Fibroblast of peridontal ligament (primary cell): Measurements from ENCODE around the gene WASL.
A peak's percentile ranks its signal among the peaks of the same experiment; 100 is the strongest.

Source experiments
- DNase-seq: peaks from one replicate; pipeline ENCODE4 v3.0.0-alpha.2; 2010; ENCODE audit errors: extremely low read depth

Gene WASL

DNA sequence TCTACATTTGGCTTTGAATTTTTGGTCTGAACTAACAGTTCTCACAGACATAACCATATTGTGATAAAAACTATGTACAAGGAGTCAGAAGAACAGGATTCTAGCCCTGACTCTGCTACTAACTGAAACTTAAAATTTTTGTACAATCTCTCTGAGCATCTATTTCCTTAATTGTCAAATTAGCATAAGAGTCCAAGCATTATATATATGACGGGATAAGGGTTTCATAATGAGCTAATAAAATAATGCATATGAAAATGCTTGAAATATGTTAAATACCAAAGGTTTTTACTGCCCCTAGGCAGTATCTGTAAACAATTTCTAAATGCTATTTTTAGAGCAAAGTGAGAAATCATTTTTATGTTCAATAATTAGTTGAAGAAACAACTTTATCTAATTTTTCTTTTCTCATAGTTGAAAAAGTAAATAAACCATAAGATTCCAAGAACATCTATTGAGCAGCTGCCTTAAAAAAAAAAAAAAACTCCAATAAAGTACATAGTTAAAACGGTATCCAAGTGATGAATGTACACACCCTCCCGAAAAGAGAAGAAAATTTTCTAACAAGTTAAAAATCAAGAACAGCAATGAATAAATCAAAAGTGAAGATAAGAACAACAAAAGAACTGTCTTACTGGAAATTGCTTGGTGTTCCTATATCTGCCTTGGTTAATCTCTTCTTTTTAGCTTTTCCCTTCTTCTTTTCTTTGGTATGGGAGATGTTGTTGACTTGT is 52.7 kb downstream of the WASL start:
- no peak for DNase-seq

GRCh38 chr7:123692471-123692877 is 56.3 kb downstream of the WASL start:
- no peak for DNase-seq

- no peak for DNase-seq
Measured at GRCh38 chr7:123690550-123690949, 58.3 kb downstream of the WASL start.

DNA sequence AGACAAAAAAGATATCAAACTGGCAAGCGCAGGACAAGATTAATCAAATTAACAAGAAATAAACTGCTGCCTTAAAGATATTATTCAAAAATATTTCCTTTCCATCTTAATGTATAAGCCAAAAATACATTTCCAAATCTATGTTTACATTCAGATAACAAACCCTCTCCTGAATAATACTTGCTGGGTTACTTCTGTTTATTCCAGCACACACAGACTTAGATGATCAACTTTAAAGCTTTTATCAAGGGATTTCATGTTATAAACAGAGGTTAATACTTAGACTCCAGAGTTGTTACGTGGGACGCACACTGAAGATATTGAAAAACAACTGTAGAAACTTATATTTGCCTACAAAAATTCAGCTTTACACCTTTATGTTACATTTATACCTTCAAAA is 59.6 kb downstream of the WASL start:
- no peak for DNase-seq

DNA sequence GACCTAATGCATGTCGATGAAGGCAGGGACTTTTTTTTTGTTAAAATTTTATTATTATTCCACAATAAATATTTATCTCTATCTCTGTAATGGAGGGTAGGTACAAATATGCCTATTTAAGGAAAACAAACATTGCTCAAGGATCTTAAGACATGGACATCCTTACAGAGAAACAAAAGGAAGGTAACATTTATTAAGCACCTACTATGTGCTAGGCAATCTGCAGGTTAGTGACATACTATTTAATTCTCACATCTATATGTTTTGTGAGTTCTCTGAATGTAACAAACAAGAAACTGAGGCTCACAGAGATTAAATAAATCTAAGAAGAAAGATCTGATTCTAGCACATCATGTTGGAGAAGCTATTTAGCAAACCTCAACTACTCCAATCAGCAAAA is 61.1 kb downstream of the WASL start:
- DNase-seq, result no peak

- no peak for DNase-seq
Measured at GRCh38 chr7:123687161-123687560, 61.6 kb downstream of the WASL start.

DNA sequence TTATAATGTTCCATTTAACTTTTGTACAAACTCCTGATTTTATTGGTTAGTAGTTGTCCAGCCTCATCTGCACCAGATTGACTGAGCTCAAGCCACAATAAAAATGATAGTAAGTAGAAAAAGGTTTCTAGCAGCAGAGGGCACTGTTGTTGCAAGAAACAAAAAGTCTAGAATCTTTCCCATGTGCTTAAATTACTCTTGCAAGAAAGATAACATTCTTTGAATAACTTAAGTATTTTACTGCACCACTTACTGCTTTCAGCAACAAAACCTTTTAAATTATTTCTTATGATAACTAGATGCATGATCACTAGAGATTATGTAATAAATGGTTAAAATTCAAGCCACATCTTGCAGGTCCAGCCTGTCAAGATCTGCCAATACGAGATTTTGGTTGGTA is 66.1 kb downstream of the WASL start:
- peak; percentile 85 for DNase-seq

DNA sequence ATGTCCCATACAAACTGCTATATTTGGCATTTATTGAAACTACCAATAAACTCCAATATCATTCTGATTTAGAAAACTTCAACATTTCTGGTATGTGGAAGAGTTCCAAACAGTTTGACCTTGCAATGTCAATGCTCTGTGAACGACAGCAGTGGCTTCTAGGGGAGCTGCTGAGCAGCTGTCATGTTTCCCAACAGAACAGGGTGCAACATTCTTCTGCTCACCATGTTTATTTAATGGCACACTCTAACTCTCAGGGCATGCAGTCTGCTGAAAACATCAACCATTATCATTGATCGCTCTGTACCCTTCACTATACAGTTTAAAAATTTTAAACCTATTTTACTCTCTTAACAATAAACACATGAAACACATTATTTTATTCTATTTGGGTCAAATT is 67.2 kb downstream of the WASL start:
- DNase-seq, result no peak

DNA sequence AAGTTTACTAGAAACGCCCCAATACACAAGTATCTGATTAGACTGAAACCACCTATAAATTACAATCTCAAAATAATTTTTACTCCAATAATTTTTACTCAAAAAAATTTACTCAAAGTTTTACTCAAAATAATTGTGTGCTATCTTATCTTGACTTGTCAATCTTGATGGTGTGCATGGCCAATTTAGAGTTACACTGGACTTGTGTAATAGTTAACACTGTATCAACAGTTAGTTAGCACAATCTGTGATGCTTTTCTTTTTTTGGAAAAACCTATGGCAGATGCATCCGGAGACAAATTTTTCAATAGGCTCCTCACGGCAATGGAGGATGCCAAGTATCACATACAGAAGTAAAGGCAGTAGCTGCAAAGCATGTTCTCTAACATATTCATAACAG is 68.2 kb downstream of the WASL start:
- no peak for DNase-seq

DNA sequence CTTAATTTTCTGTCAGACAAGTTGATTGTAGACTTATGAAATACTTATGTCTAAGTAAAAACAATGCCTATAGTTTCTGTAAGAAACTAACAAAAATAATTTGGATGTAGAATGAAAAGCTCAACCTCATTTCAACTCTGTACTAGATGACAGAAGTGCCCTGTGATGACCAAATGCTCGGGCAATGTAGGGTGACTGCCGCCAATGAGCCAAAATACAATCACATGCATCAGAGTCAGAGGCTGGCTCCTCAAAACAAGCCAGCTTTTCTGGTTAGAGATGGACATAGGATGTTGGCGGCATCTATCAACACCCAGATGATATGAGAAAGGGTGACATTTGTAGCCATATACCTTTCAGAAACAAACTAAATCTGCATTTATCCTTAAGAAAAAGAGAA is 69.2 kb downstream of the WASL start:
- no peak for DNase-seq

GRCh38 chr7:123677061-123677715 is 71.6 kb downstream of the WASL start:
- no peak for DNase-seq

DNA sequence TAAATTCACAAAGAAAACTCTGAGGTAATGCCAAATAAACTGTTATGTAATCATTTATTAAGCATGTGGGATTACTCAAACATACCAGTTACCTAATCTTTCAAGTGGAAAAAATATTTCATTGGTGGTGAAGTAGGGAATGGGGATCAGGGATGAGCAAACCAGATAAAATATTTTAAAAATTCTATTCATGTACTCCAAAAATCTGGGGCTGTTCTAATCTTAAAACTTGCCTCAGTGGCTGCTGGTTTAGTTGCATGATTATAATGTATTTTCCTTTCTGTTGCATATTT is 73.7 kb downstream of the WASL start:
- DNase-seq, result peak; percentile 36

DNA sequence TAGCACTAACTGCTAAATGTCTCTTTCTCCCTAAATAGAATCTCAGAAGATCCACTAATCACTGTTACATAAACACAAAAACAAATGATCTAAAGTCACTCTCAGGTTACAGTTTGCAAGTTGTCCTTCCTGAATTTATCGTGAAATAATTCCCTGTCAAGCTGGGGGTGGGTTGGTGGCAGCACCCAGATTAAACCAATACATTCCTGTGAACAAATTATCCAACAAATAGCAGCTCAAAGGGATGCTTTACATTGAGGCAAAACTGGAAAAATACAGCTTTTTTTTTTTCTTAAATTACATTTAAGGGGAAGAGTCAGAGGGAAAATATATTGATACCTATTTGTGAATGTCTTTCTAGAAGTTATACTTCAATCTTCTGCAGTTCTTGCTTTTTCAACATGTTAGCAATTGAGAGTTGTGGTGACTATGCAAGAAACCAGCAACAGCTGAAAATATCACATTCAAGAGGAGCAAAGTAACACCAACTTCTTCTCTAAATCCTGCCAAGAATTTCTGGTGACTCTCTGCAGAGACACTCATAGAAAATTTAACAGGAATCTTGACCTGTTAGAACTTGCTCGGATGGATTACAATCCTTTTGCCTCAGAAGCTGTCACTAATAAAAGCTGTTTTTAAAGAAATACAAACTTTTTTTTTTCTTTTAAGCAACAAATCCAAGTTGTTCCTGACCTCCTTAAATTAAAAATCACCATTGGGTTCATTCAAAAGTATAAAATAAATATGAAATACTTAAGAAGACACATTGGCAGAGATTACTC is 74.2 kb downstream of the WASL start:
- DNase-seq, result peak; percentile 58

GRCh38 chr7:123673752-123674398 is 74.9 kb downstream of the WASL start:
- DNase-seq, result peak; percentile 8

DNA sequence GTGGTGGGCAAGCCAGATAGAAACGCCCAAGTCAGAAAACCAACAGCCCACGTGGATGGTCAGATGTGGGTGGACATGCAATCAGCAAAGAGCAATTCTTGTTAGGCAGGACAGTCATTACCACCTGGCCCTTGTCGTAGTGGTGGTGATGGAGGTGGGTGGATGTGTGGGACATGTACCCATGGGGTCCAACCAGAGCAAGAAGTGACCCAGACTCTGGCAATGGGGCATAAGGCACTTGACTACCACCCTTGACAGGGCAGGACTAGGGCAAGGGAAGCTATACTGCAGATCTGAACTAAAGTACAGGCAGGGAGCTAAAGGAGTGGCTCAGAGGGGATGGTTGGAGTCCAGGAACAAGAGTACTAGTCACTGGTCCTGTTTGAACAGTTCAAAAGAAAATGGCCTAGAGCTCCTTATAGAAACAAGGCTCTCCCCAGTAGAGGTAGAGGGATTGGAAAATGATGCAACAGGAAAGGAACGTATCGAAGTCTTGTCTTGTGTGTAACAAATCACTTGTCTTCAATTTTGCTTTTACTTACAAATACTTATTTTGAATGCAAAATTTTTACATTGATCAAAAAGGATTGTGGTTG is 75.6 kb downstream of the WASL start:
- no peak for DNase-seq

- DNase-seq, result no peak
Measured at GRCh38 chr7:123669485-123669884, 79.3 kb downstream of the WASL start.

- no peak for DNase-seq
Measured at GRCh38 chr7:123666492-123666891, 82.3 kb downstream of the WASL start.

GRCh38 chr7:123665896-123666295 is 82.9 kb downstream of the WASL start:
- no peak for DNase-seq

DNA sequence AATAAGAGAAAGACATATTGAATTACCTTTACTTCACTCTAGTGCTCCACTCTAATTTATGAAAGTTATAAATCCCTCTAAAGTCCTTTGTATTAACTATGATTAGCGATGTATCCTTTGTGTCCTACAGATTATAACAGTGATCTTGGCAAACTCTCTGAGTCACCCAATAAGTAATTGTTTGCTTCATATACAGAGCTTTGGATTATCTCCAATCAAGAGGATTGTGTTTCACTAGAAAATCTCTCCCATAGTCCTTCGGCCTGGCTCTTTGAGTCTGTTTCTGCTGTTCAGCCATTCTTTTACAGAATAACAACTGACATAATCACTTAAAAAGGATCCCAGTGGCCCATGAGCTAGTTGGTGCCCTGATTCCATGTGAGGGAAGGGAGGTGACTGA is 83.6 kb downstream of the WASL start:
- peak; percentile 8 for DNase-seq

- DNase-seq, result no peak
Measured at GRCh38 chr7:123663200-123663599, 85.6 kb downstream of the WASL start.

GRCh38 chr7:123662755-123663154 is 86.0 kb downstream of the WASL start:
- DNase-seq, result no peak

GRCh38 chr7:123662293-123662692 is 86.5 kb downstream of the WASL start:
- DNase-seq, result no peak
